ENCODE data around the gene SPG11. TPM values are rescaled to one million over a fixed set of nuclear protein-coding genes. Genes with fewer than 3 reads are reported as not detected.
A peak's percentile ranks its signal among the peaks of the same experiment; 100 is the strongest.

Gene SPG11
- total RNA-seq, 1 experiment from 2014 or later, result 38.3 TPM

DNA sequence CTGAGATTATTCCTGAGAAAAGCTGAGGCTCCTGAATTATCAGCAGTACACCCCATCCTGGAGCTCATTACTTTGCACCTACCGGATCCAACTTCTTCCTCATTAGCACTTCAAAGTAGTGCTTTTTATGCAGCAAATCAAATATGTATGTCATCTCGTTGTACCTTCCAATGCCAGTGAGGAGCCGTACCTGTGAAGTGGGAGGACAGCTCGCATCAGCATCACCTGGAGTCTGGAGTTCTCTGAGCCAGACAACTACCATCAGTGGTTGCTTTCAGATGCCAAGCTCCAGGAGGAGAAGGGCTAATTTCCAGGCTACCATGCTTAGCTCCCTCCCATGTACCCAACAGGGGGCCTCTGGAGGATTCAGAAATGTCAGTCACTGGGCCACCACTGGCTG is 94.1 kb downstream of the SPG11 start:
- Histone ChIP-seq H2BK120ac (ENCODE audit: low read depth, low read length, poor library complexity, severe bottlenecking) (no peak overlapping the region), H3K27me3 (ENCODE audit: insufficient read depth, low read length) (no peaks in the 10 kb centered on the region), H2BK12ac (ENCODE audit: insufficient read length, low read depth, low read length) (no peak overlapping the region), H3K4ac (ENCODE audit: low read depth, low read length) (no peak overlapping the region), H3K4me2 (ENCODE audit: insufficient read depth, insufficient read length, low read length) (no peak overlapping the region), H4K91ac (ENCODE audit: insufficient read length, low read depth, low read length) (no peak overlapping the region), H3K79me1 (ENCODE audit: insufficient read depth, low read depth, low read length, poor library complexity, severe bottlenecking) (no peaks in the 10 kb centered on the region), H3K23ac (ENCODE audit: insufficient read length, low read depth, low read length) (no peak overlapping the region), H3K23me2 (ENCODE audit: insufficient read length, low read depth, low read length, poor library complexity, severe bottlenecking) (no peaks in the 10 kb centered on the region), H2AK5ac (ENCODE audit: insufficient read length, low read length) (no peak overlapping the region), H3K9ac (ENCODE audit: extremely low read depth, insufficient read length, low read length) (no peak overlapping the region), H2BK15ac (ENCODE audit: low read depth, low read length) (no peak overlapping the region), H2BK5ac (ENCODE audit: insufficient read length, low read length) (no peak overlapping the region), H3K18ac (ENCODE audit: insufficient read length, low read depth, low read length) (no peak overlapping the region), H3T11ph (ENCODE audit: low read length) (no peak overlapping the region), H4K5ac (ENCODE audit: insufficient read length, low read depth, low read length) (no peak overlapping the region), H3K56ac (ENCODE audit: insufficient read length, low read depth, low read length) (no peak overlapping the region), H3K4me1 (ENCODE audit: insufficient read depth, low read length) (no peaks in the 10 kb centered on the region), H4K8ac (replicated peaks; ENCODE audit: insufficient read length, low read depth, low read length) (no peak overlapping the region), H4K20me1 (ENCODE audit: control insufficient read depth, insufficient read depth, insufficient read length) (no peaks in the 10 kb centered on the region), H2AFZ (ENCODE audit: low read length) (no peak overlapping the region), H3K79me2 (ENCODE audit: insufficient read depth, low read length) (no peaks in the 10 kb centered on the region), H3K9me3 (ENCODE audit: control insufficient read depth, low read depth, low read length) (peaks cover 19% of the 10 kb centered on the region), H3K27ac (ENCODE audit: insufficient read length, low read depth, low read length) (no peak overlapping the region), H3K14ac (ENCODE audit: insufficient read depth, low read length) (no peak overlapping the region), H2BK20ac (ENCODE audit: low read depth, low read length, poor library complexity, severe bottlenecking) (no peak overlapping the region)
- Mint-ChIP-seq H3K9me3 (peaks cover 11 to 15% of the 10 kb centered on the region in 2 experiments; a peak in 4 of 5 replicates), H3K4me3 (no peak overlapping the region), H3K27ac (peak overlapping the region in 1 of 3 experiments; percentile 38; a peak in 1 of 7 replicates), H3K4me1 (no peaks in the 10 kb centered on the region), H3K27me3 (ENCODE audit: low read depth) (no peaks in the 10 kb centered on the region; the same call in 1 of the 2 replicates), H3K36me3 (ENCODE audit: insufficient read depth in 1 of 3, low read depth in 3 of 3) (peaks cover 42 to 62% (median 61%) of the 10 kb centered on the region in 3 experiments)
- WGBS (ENCODE audit: extremely low coverage, insufficient read length, low lambda C conversion rate), result no CpG with 5 or more reads among the region's 4 CpGs
- DNase-seq, result no peak
- TF ChIP-seq, protein P1, sequence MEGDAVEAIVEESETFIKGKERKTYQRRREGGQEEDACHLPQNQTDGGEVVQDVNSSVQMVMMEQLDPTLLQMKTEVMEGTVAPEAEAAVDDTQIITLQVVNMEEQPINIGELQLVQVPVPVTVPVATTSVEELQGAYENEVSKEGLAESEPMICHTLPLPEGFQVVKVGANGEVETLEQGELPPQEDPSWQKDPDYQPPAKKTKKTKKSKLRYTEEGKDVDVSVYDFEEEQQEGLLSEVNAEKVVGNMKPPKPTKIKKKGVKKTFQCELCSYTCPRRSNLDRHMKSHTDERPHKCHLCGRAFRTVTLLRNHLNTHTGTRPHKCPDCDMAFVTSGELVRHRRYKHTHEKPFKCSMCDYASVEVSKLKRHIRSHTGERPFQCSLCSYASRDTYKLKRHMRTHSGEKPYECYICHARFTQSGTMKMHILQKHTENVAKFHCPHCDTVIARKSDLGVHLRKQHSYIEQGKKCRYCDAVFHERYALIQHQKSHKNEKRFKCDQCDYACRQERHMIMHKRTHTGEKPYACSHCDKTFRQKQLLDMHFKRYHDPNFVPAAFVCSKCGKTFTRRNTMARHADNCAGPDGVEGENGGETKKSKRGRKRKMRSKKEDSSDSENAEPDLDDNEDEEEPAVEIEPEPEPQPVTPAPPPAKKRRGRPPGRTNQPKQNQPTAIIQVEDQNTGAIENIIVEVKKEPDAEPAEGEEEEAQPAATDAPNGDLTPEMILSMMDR (conservative IDR thresholded peaks at IDR 0.05), result no peak
